Endodermal cell (in vitro differentiated cells): ENCODE measurements around the gene DDX21. TPM values are rescaled to one million over a fixed set of nuclear protein-coding genes. Genes with fewer than 3 reads are reported as not detected.
"Not testable (repeated sequence)": the region's sequence is repeated elsewhere in the genome, so short reads cannot be mapped to it uniquely, and the experiment has no call there.

Experiments
- DNase-seq: peaks from one replicate; pipeline ENCODE4 v3.0.0-alpha.2; 2017
- H3K27ac ChIP-seq: 2 replicates; pipeline ENCODE4 v1.5.1; 2013; ENCODE audit warnings: mild to moderate bottlenecking, low read depth, low read length, moderate library complexity
- H3K27me3 ChIP-seq: 2 replicates; pipeline ENCODE4 v1.6.1; 2013; ENCODE audit warnings: mild to moderate bottlenecking, low read length, moderate library complexity; ENCODE audit not compliant: insufficient read depth, control insufficient read depth, poor library complexity, severe bottlenecking
- H3K36me3 ChIP-seq: 2 replicates; pipeline ENCODE4 v1.7.0; 2013; ENCODE audit warnings: mild to moderate bottlenecking, low read length, moderate library complexity; ENCODE audit not compliant: control insufficient read depth, insufficient read depth
- H3K4me1 ChIP-seq: one replicate; pipeline ENCODE4 v1.7.0; 2013; ENCODE audit warnings: low read length; ENCODE audit not compliant: control insufficient read depth, insufficient read depth
- H3K4me3 ChIP-seq: 2 replicates; pipeline ENCODE4 v1.5.1; 2013; ENCODE audit warnings: mild to moderate bottlenecking, low read length, moderate library complexity
- H3K9ac ChIP-seq: 2 replicates; pipeline ENCODE4 v1.6.1; 2013; ENCODE audit warnings: mild to moderate bottlenecking, low read length, moderate library complexity; ENCODE audit not compliant: poor library complexity, severe bottlenecking; ENCODE audit errors: extremely low read depth
- H3K9me3 ChIP-seq: 2 replicates; pipeline ENCODE4 v1.6.1; 2013; ENCODE audit warnings: mild to moderate bottlenecking, low read length, moderate library complexity; ENCODE audit not compliant: control insufficient read depth
- H3K27ac Mint-ChIP-seq: 2 replicates; pipeline ENCODE4 v1.8.0; 2020; ENCODE audit warnings: mixed read lengths
- H3K27me3 Mint-ChIP-seq: 2 replicates; pipeline ENCODE4 v1.8.0; 2021; ENCODE audit warnings: mild to moderate bottlenecking, mixed read lengths; ENCODE audit not compliant: insufficient read depth
- H3K36me3 Mint-ChIP-seq: 2 replicates; pipeline ENCODE4 v1.8.0; 2020; ENCODE audit warnings: low read depth, mixed read lengths
- H3K4me1 Mint-ChIP-seq: 2 replicates; pipeline ENCODE4 v1.8.0; 2020; ENCODE audit warnings: mixed read lengths
- H3K4me3 Mint-ChIP-seq: 2 replicates; pipeline ENCODE4 v1.8.0; 2020; ENCODE audit warnings: mild to moderate bottlenecking, moderate library complexity, mixed read lengths
- H3K9me3 Mint-ChIP-seq: 2 replicates; pipeline ENCODE4 v1.8.0; 2020; ENCODE audit warnings: mild to moderate bottlenecking, mixed read lengths
- WGBS, 2 experiments: methylation state at CpG; one replicate each; pipeline versions ENCODE4 v1.1.5 to v1.1.7; 2013; ENCODE audit warnings: missing lambda C conversion rate in 2 of 2, mixed read lengths in 1 of 2; ENCODE audit not compliant: insufficient coverage in 1 of 2, insufficient read length in 1 of 2; 5-methylcytosine and 5-hydroxymethylcytosine counted together
- total RNA-seq, 2 donors: library from RNA; stranded (reverse); fragmentation: NEBNext Ultra II Directional in 1 of 2; extraction: Animal tissue kit (Norgen Biotek cat#: 25700) in 1 of 2; gene quantifications; 2 replicates in 1 of 2; 3 replicates in 1 of 2; pipeline ENCODE4 v1.2.1, GENCODE V29; 2021
- TF ChIP-seq, protein P1 (sequence below): fragments of 200-600 bp; sonication (generic); conservative IDR thresholded peaks from 2 replicates; pipeline ENCODE4 v1.5.0; 2021; ENCODE audit warnings: antibody characterized with exemption, mild to moderate bottlenecking

Gene DDX21
- total RNA-seq, 2 donors from 2014 or later: 64.7 to 78.7 TPM

- no peaks in the 10 kb centered on the region for H3K4me1 ChIP-seq
- H3K9me3 ChIP-seq: no peaks in the 10 kb centered on the region
- no peaks in the 10 kb centered on the region for H3K27me3 Mint-ChIP-seq
- no peak overlapping the region for H3K4me3 ChIP-seq
- DNase-seq: no peak
- no peaks in the 10 kb centered on the region for H3K27me3 ChIP-seq
- H3K36me3 ChIP-seq: peaks cover 73% of the 10 kb centered on the region
- H3K9me3 Mint-ChIP-seq: no peaks in the 10 kb centered on the region
- H3K27ac Mint-ChIP-seq: no peak overlapping the region
- no peak overlapping the region for H3K4me3 Mint-ChIP-seq
- H3K27ac ChIP-seq: no peak overlapping the region
- H3K36me3 Mint-ChIP-seq: peaks cover 29% of the 10 kb centered on the region
- no peak overlapping the region for H3K9ac ChIP-seq
- 94% methylated on average over 3 of the region's 3 CpGs; no CpG with 5 or more reads in 1 of the 2 experiments for WGBS, 2 experiments
- peaks cover 2% of the 10 kb centered on the region for H3K4me1 Mint-ChIP-seq
- TF ChIP-seq, protein P1, sequence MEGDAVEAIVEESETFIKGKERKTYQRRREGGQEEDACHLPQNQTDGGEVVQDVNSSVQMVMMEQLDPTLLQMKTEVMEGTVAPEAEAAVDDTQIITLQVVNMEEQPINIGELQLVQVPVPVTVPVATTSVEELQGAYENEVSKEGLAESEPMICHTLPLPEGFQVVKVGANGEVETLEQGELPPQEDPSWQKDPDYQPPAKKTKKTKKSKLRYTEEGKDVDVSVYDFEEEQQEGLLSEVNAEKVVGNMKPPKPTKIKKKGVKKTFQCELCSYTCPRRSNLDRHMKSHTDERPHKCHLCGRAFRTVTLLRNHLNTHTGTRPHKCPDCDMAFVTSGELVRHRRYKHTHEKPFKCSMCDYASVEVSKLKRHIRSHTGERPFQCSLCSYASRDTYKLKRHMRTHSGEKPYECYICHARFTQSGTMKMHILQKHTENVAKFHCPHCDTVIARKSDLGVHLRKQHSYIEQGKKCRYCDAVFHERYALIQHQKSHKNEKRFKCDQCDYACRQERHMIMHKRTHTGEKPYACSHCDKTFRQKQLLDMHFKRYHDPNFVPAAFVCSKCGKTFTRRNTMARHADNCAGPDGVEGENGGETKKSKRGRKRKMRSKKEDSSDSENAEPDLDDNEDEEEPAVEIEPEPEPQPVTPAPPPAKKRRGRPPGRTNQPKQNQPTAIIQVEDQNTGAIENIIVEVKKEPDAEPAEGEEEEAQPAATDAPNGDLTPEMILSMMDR: peak; percentile 49
Measured at GRCh38 chr10:69007260-69007659, 51.3 kb downstream of the DDX21 start.

DNA sequence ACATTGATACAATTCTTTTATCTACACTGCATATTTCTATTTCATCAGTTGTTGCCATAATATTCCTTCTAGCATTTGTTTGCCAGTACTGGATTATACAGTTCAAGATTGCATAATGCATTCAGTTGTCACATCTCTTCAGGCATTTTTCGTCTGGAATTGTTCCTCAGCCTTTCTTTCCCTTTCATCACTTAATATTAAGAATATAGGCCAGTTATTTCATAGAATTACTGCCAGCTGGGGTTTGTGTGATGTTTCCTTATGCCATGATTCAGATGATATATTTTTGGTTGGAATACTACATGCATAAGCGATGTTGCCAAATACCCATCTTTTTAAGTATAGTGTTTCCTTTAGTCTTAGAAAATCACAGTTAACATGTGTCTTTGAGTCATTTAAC is 53.4 kb downstream of the DDX21 start:
- H3K27ac Mint-ChIP-seq: no peak overlapping the region
- no peaks in the 10 kb centered on the region for H3K27me3 ChIP-seq
- WGBS, 2 experiments: 100% methylated on average over 2 of the region's 2 CpGs; no CpG with 5 or more reads in 1 of the 2 experiments
- H3K4me3 ChIP-seq: no peak overlapping the region
- H3K4me1 Mint-ChIP-seq: peaks cover 2% of the 10 kb centered on the region
- H3K9me3 ChIP-seq: no peaks in the 10 kb centered on the region
- no peak overlapping the region for H3K9ac ChIP-seq
- no peak overlapping the region for H3K27ac ChIP-seq
- TF ChIP-seq, protein P1: no peak
- H3K9me3 Mint-ChIP-seq: no peaks in the 10 kb centered on the region
- H3K36me3 ChIP-seq: peaks cover 81% of the 10 kb centered on the region
- H3K36me3 Mint-ChIP-seq: peaks cover 34% of the 10 kb centered on the region
- H3K4me3 Mint-ChIP-seq: no peak overlapping the region
- no peaks in the 10 kb centered on the region for H3K27me3 Mint-ChIP-seq
- DNase-seq: no peak
- H3K4me1 ChIP-seq: no peaks in the 10 kb centered on the region

DNA sequence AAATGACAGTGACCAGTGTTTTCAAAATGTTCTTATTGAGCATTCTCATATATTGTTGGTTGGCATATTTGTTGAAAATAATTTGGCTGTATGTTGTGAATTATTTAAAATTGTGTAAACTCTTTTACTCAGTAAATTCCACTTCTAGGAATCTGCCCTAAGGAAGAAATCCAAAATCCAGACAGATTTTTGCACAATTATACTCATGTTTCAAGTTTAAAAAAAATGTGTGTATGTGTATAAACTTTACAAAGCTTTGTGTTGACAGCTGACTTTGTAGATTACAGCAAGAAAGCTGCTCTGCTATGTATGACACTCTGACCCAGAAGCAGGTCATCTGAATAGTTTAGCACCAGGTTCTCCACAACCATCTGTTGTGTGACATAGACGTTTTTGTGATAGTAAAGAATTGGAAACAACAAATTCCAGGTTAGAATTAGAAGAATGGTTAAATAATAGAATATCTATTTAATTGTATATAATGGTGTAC is 54.2 kb downstream of the DDX21 start:
- 100% methylated on average over 1 of the region's 1 CpG; no CpG with 5 or more reads in 1 of the 2 experiments for WGBS, 2 experiments
- Mint-ChIP-seq H3K27me3 (no peaks in the 10 kb centered on the region), H3K27ac (no peak overlapping the region), H3K36me3 (peaks cover 36% of the 10 kb centered on the region), H3K4me3 (no peak overlapping the region), H3K9me3 (no peaks in the 10 kb centered on the region), H3K4me1 (peaks cover 2% of the 10 kb centered on the region)
- Histone ChIP-seq H3K9me3 (no peaks in the 10 kb centered on the region), H3K4me3 (no peak overlapping the region), H3K27ac (no peak overlapping the region), H3K27me3 (no peaks in the 10 kb centered on the region), H3K36me3 (peaks cover 77% of the 10 kb centered on the region), H3K4me1 (no peaks in the 10 kb centered on the region), H3K9ac (no peak overlapping the region)
- TF ChIP-seq, protein P1: no peak
- no peak for DNase-seq

GRCh38 chr10:69012778-69013177 is 56.8 kb downstream of the DDX21 start:
- H3K27ac Mint-ChIP-seq, H3K4me1 ChIP-seq, H3K9me3 Mint-ChIP-seq, H3K4me3 Mint-ChIP-seq, H3K4me3 ChIP-seq, H3K27me3 Mint-ChIP-seq, H3K4me1 Mint-ChIP-seq, H3K27me3 ChIP-seq, DNase-seq, H3K9ac ChIP-seq, H3K9me3 ChIP-seq, H3K27ac ChIP-seq: not testable (repeated sequence)
- H3K36me3 ChIP-seq: peaks cover 73% of the 10 kb centered on the region
- peaks cover 52% of the 10 kb centered on the region for H3K36me3 Mint-ChIP-seq
- WGBS, 2 experiments: 94 to 95% methylated on average over 2 of the region's 2 CpGs
